HEK293 (cell line): Measurements from ENCODE around the gene CYTH4.

ENCODE experiments used
- CTCF ChIA-PET: fragments of 350-600 bp; formaldehyde crosslinking; extraction: SDS; loops from one replicate; lab custom pipeline; 2021; ENCODE audit warnings: antibody characterized with exemption; lab: Yijun Ruan, JAX
- POLR2A ChIA-PET: fragments of 300-600 bp; formaldehyde crosslinking; extraction: SDS; loops from one replicate; lab custom pipeline; 2020; ENCODE audit warnings: antibody characterized with exemption, inconsistent platforms; lab: Yijun Ruan, JAX
- H3K27ac ChIP-seq: fragments of 200-500 bp; sonication (Bioruptor generic); 2 replicates; pipeline ENCODE4 v1.5.1; 2014; ENCODE audit warnings: low read depth, low read length, control low read depth, inconsistent platforms; ENCODE audit errors: extremely low read depth
- H3K36me3 ChIP-seq, 2 experiments: fragments of 200-500 bp in 1 of 2; sonication (Bioruptor generic) in 1 of 2; 1 replicate in 1 of 2; 2 replicates in 1 of 2; pipeline ENCODE4 v1.5.1; 2014 to 2017; ENCODE audit warnings: inconsistent platforms in 2 of 2, low read length in 2 of 2; ENCODE audit not compliant: control insufficient read depth in 2 of 2, insufficient read depth in 1 of 2
- H3K4me1 ChIP-seq: fragments of 200-500 bp; sonication (Bioruptor generic); 2 replicates; pipeline ENCODE4 v1.5.1; 2014; ENCODE audit warnings: mild to moderate bottlenecking, low read length, inconsistent platforms; ENCODE audit not compliant: control insufficient read depth, insufficient read depth
- H3K4me3 ChIP-seq: 2 replicates; pipeline ENCODE4 v1.5.1; 2011; ENCODE audit warnings: low read depth, mild to moderate bottlenecking, control low read depth, low read length, moderate library complexity
- H3K9me3 ChIP-seq: fragments of 200-500 bp; sonication (Bioruptor generic); 2 replicates; pipeline ENCODE4 v1.5.1; 2014; ENCODE audit warnings: low read depth, low read length, inconsistent platforms; ENCODE audit not compliant: control insufficient read depth, insufficient read depth
- KLF10 ChIP-seq: fragments of 450-650 bp; IDR thresholded peaks from 2 replicates; pipeline ENCODE4 v1.5.1; 2018; ENCODE audit warnings: missing biosample characterization, mild to moderate bottlenecking, missing genetic modification characterization
- OVOL3 ChIP-seq: fragments of 450-650 bp; formaldehyde crosslinking; IDR thresholded peaks from 2 replicates; pipeline ENCODE4 v1.5.1; 2016; ENCODE audit warnings: missing biosample characterization, missing genetic modification characterization
- SCRT1 ChIP-seq: fragments of 450-650 bp; formaldehyde crosslinking; IDR thresholded peaks from 2 replicates; pipeline ENCODE4 v1.5.1; 2016; ENCODE audit warnings: missing biosample characterization, missing genetic modification characterization, borderline replicate concordance
- SETDB1 ChIP-seq: IDR thresholded peaks from one replicate; pipeline ENCODE4 v1.6.1; 2017; ENCODE audit warnings: mild to moderate bottlenecking, low read length, moderate library complexity, mixed read lengths; ENCODE audit not compliant: insufficient read length
- TSHZ1 ChIP-seq: fragments of 450-650 bp; formaldehyde crosslinking; IDR thresholded peaks from 2 replicates; pipeline ENCODE4 v1.5.1; 2016; ENCODE audit warnings: missing biosample characterization, missing genetic modification characterization, borderline replicate concordance
- ZBTB21 ChIP-seq: fragments of 450-650 bp; formaldehyde crosslinking; IDR thresholded peaks from 2 replicates; pipeline ENCODE4 v1.5.1; 2017; ENCODE audit warnings: missing biosample characterization, missing genetic modification characterization
- ZBTB48 ChIP-seq: fragments of 450-650 bp; formaldehyde crosslinking; IDR thresholded peaks from 2 replicates; pipeline ENCODE4 v1.5.1; 2016; ENCODE audit warnings: missing biosample characterization, missing genetic modification characterization
- ZBTB8A ChIP-seq: fragments of 450-650 bp; formaldehyde crosslinking; IDR thresholded peaks from 2 replicates; pipeline ENCODE4 v1.5.1; 2016; ENCODE audit warnings: missing biosample characterization, missing genetic modification characterization
- ZNF121 ChIP-seq: fragments of 450-650 bp; formaldehyde crosslinking; IDR thresholded peaks from 2 replicates; pipeline ENCODE4 v1.5.1; 2016; ENCODE audit warnings: missing biosample characterization, missing genetic modification characterization
- ZNF174 ChIP-seq: fragments of 450-650 bp; formaldehyde crosslinking; IDR thresholded peaks from 2 replicates; pipeline ENCODE4 v1.5.0; 2017; ENCODE audit warnings: missing biosample characterization, mild to moderate bottlenecking, missing genetic modification characterization
- ZNF280D ChIP-seq: fragments of 450-650 bp; formaldehyde crosslinking; IDR thresholded peaks from 2 replicates; pipeline ENCODE4 v1.5.1; 2016; ENCODE audit warnings: missing biosample characterization, missing genetic modification characterization
- ZNF48 ChIP-seq: fragments of 450-650 bp; formaldehyde crosslinking; IDR thresholded peaks from 2 replicates; pipeline ENCODE4 v1.5.1; 2016; ENCODE audit warnings: missing biosample characterization, missing genetic modification characterization
- ZNF548 ChIP-seq: fragments of 450-650 bp; formaldehyde crosslinking; IDR thresholded peaks from 2 replicates; pipeline ENCODE4 v1.5.1; 2016; ENCODE audit warnings: missing biosample characterization, missing genetic modification characterization
- ZNF623 ChIP-seq: fragments of 450-650 bp; formaldehyde crosslinking; IDR thresholded peaks from 2 replicates; pipeline ENCODE4 v1.5.1; 2016; ENCODE audit warnings: missing biosample characterization, missing genetic modification characterization
- ZNF624 ChIP-seq: fragments of 450-650 bp; formaldehyde crosslinking; IDR thresholded peaks from 2 replicates; pipeline ENCODE4 v1.5.1; 2017; ENCODE audit warnings: missing biosample characterization, missing genetic modification characterization
- ZNF660 ChIP-seq: fragments of 450-650 bp; IDR thresholded peaks from 2 replicates; pipeline ENCODE4 v1.5.1; 2018; ENCODE audit warnings: missing biosample characterization, mild to moderate bottlenecking, missing genetic modification characterization
- ZNF776 ChIP-seq: fragments of 450-650 bp; formaldehyde crosslinking; IDR thresholded peaks from 2 replicates; pipeline ENCODE4 v1.5.0; 2017; ENCODE audit warnings: missing biosample characterization, missing genetic modification characterization, borderline replicate concordance
- ZNF777 ChIP-seq: fragments of 450-650 bp; formaldehyde crosslinking; IDR thresholded peaks from 2 replicates; pipeline ENCODE4 v1.5.1; 2017; ENCODE audit warnings: missing biosample characterization, missing genetic modification characterization, borderline replicate concordance
- ZNF791 ChIP-seq: fragments of 450-650 bp; formaldehyde crosslinking; IDR thresholded peaks from 2 replicates; pipeline ENCODE4 v1.5.1; 2016; ENCODE audit warnings: missing biosample characterization, missing genetic modification characterization
- ZNF837 ChIP-seq: fragments of 450-650 bp; formaldehyde crosslinking; IDR thresholded peaks from 2 replicates; pipeline ENCODE4 v1.5.1; 2016; ENCODE audit warnings: missing biosample characterization, missing genetic modification characterization

Gene CYTH4

GRCh38 chr22:37258753-37259401, 23.4 kb upstream of the CYTH4 start:
- Histone ChIP-seq H3K9me3 (no peaks in the 10 kb centered on the region), H3K4me3 (no peak overlapping the region), H3K27ac (no peak overlapping the region), H3K36me3 (no peaks in the 10 kb centered on the region), H3K4me1 (no peaks in the 10 kb centered on the region; the same call in 1 of the 2 replicates)
- TF ChIP-seq KLF10 (tag by site-specific recombination) (no peak), ZNF624 (tag by site-specific recombination) (no peak), ZNF777 (tag by site-specific recombination) (no peak), ZNF48 (tag by site-specific recombination) (no peak), ZNF791 (tag by site-specific recombination) (no peak), ZNF174 (tag by site-specific recombination) (no peak), ZNF776 (tag by site-specific recombination) (no peak), ZBTB48 (no peak), SCRT1 (no peak), ZNF837 (tag by site-specific recombination) (no peak), ZNF548 (tag by site-specific recombination) (no peak), ZBTB8A (no peak), ZNF660 (tag by site-specific recombination) (no peak), TSHZ1 (no peak), SETDB1 (no peak), OVOL3 (tag by site-specific recombination) (no peak), ZNF623 (tag by site-specific recombination) (no peak)
- ChIA-PET POLR2A (interaction anchor here (0.5 to 1.2 kb wide), 4 partner anchors 59 to 397 kb away, joined by 3 to 4 read pairs (median 4); no protein-coding TSS in a partner anchor), CTCF (interaction anchor here (0.6 to 5.4 kb wide), 18 partner anchors 8 to 713 kb away, joined by 3 to 68 read pairs (median 8); partner anchors contain the start of gene RAC2)

GRCh38 chr22:37259540-37260029, 22.7 kb upstream of the CYTH4 start:
- ChIA-PET CTCF (interaction anchor here (0.6 to 5.4 kb wide), 27 partner anchors 9 to 714 kb away, joined by 3 to 68 read pairs (median 8); partner anchors contain the start of gene RAC2), POLR2A (interaction anchor here (0.6 to 1.2 kb wide), 2 partner anchors 60 to 265 kb away, joined by 3 to 4 read pairs; no protein-coding TSS in a partner anchor)
- H3K4me1 ChIP-seq: no peaks in the 10 kb centered on the region; the same call in 1 of the 2 replicates
- TF ChIP-seq ZBTB8A (no peak), ZNF280D (no peak), ZBTB21 (tag by site-specific recombination) (no peak), ZNF121 (tag by site-specific recombination) (no peak)
- H3K9me3 ChIP-seq: no peaks in the 10 kb centered on the region
- H3K27ac ChIP-seq: no peak overlapping the region
- no peak overlapping the region for H3K4me3 ChIP-seq
- no peaks in the 10 kb centered on the region for H3K36me3 ChIP-seq
